HepG2 (cell line): ENCODE measurements around the gene CA7. TPM values are rescaled to one million over a fixed set of nuclear protein-coding genes. Genes with fewer than 3 reads are reported as not detected.

ENCODE experiments used
- ADNP ChIP-seq: sonication (generic); formaldehyde crosslinking; IDR thresholded peaks from 2 replicates; pipeline ENCODE4 v1.4.0; 2020; ENCODE audit warnings: missing genetic modification reagents
- CBFB ChIP-seq: sonication (generic); formaldehyde crosslinking; IDR thresholded peaks from 2 replicates; pipeline ENCODE4 v1.4.0; 2020; ENCODE audit warnings: missing genetic modification reagents
- GABPB1 ChIP-seq: IDR thresholded peaks from 2 replicates; pipeline ENCODE4 v1.6.1; 2016; ENCODE audit warnings: mild to moderate bottlenecking, missing genetic modification reagents, moderate library complexity, missing compliant biosample characterization
- HDAC1 ChIP-seq: sonication (generic); formaldehyde crosslinking; IDR thresholded peaks from 2 replicates; pipeline ENCODE4 v1.5.1; 2020; ENCODE audit warnings: mild to moderate bottlenecking, missing genetic modification reagents
- KLF12 ChIP-seq: sonication (generic); formaldehyde crosslinking; IDR thresholded peaks from 2 replicates; pipeline ENCODE4 v1.4.0; 2020; ENCODE audit warnings: missing genetic modification reagents, borderline replicate concordance
- NFIB ChIP-seq: sonication (generic); formaldehyde crosslinking; IDR thresholded peaks from 2 replicates; pipeline ENCODE4 v1.9.0; 2021; ENCODE audit warnings: missing genetic modification reagents, mild to moderate bottlenecking, borderline replicate concordance
- NFRKB ChIP-seq: fragments of 450-650 bp; IDR thresholded peaks from 2 replicates; pipeline ENCODE4 v1.6.1; 2017
- NRL ChIP-seq: sonication (generic); formaldehyde crosslinking; IDR thresholded peaks from 2 replicates; pipeline ENCODE4 v1.5.0; 2020; ENCODE audit warnings: missing genetic modification reagents, mild to moderate bottlenecking, moderate library complexity, borderline replicate concordance
- RFXAP ChIP-seq: sonication (generic); formaldehyde crosslinking; IDR thresholded peaks from 2 replicates; pipeline ENCODE4 v1.4.0; 2020; ENCODE audit warnings: missing genetic modification reagents, borderline replicate concordance
- SP4 ChIP-seq: sonication (generic); formaldehyde crosslinking; IDR thresholded peaks from 2 replicates; pipeline ENCODE4 v1.8.1; 2023; ENCODE audit warnings: mild to moderate bottlenecking, missing genetic modification reagents
- STAT5B ChIP-seq: sonication (generic); formaldehyde crosslinking; IDR thresholded peaks from 2 replicates; pipeline ENCODE4 v1.4.0; 2020; ENCODE audit warnings: missing genetic modification reagents
- ZMYM4 ChIP-seq: sonication (generic); formaldehyde crosslinking; IDR thresholded peaks from 2 replicates; pipeline ENCODE4 v1.8.1; 2023; ENCODE audit warnings: mild to moderate bottlenecking, missing genetic modification reagents
- ZNF143 ChIP-seq: sonication (generic); formaldehyde crosslinking; IDR thresholded peaks from 2 replicates; pipeline ENCODE4 v1.4.0; 2020; ENCODE audit warnings: missing genetic modification reagents
- ZNF263 ChIP-seq: sonication (generic); formaldehyde crosslinking; IDR thresholded peaks from 2 replicates; pipeline ENCODE4 v1.4.0; 2020; ENCODE audit warnings: missing genetic modification reagents
- ZNF274 ChIP-seq: sonication (generic); formaldehyde crosslinking; IDR thresholded peaks from 2 replicates; pipeline ENCODE4 v1.5.1; 2020; ENCODE audit warnings: mild to moderate bottlenecking, missing genetic modification reagents
- ZNF629 ChIP-seq: sonication (generic); formaldehyde crosslinking; conservative IDR thresholded peaks from 2 replicates; pipeline ENCODE4 v1.5.0; 2020; ENCODE audit warnings: missing genetic modification reagents
- polyA plus RNA-seq, 8 experiments: library from polyadenylated mRNA; depleted of rRNA in 3 of 8; stranded (reverse) in 7 of 8; unstranded in 1 of 8; fragments of >200 nt; fragmentation: Illumina TruSeq in 4 of 8; extraction: Trizol in 4 of 8; gene quantifications; 2 replicates each; pipeline versions ENCODE4 v1.2.1 to v1.2.3, GENCODE V29; 2011 to 2016; ENCODE audit warnings: low read depth in 4 of 8, missing spikeins in 1 of 8, mixed read lengths in 1 of 8; ENCODE audit not compliant: insufficient read depth in 1 of 8
- total RNA-seq, 5 experiments: library from RNA; depleted of rRNA; stranded (reverse); fragments of >200 nt; fragmentation: Illumina TruSeq; extraction: Trizol; gene quantifications; 2 replicates each; pipeline ENCODE4 v1.2.3, GENCODE V29; 2016; ENCODE audit warnings: low read depth in 1 of 5
- TF ChIP-seq, protein P1 (sequence below): sonication (generic); formaldehyde crosslinking; IDR thresholded peaks from 2 replicates; pipeline ENCODE4 v1.4.0; 2020; ENCODE audit warnings: missing genetic modification reagents
- TF ChIP-seq, protein P2 (sequence below): sonication (generic); formaldehyde crosslinking; IDR thresholded peaks from 2 replicates; pipeline ENCODE4 v1.4.0; 2020; ENCODE audit warnings: mild to moderate bottlenecking, low read depth, missing genetic modification reagents
- TF ChIP-seq, protein P3 (sequence below): sonication (generic); formaldehyde crosslinking; IDR thresholded peaks from 2 replicates; pipeline ENCODE4 v1.4.0; 2020; ENCODE audit warnings: mild to moderate bottlenecking, missing genetic modification reagents
- TF ChIP-seq, protein P4 (sequence below): sonication (generic); formaldehyde crosslinking; IDR thresholded peaks from 2 replicates; pipeline ENCODE4 v1.8.1; 2023; ENCODE audit warnings: mild to moderate bottlenecking, missing genetic modification reagents
- TF ChIP-seq, protein P5 (sequence below): sonication (generic); formaldehyde crosslinking; IDR thresholded peaks from 2 replicates; pipeline ENCODE4 v1.4.0; 2020; ENCODE audit warnings: missing genetic modification reagents; ENCODE audit errors: not compliant biosample characterization

CA7 gene
- total and polyA plus RNA-seq, 2 of the 13 experiments (the other 11 are each of a cell fraction or from before 2014, with no cell fraction given), result not detected

DNA sequence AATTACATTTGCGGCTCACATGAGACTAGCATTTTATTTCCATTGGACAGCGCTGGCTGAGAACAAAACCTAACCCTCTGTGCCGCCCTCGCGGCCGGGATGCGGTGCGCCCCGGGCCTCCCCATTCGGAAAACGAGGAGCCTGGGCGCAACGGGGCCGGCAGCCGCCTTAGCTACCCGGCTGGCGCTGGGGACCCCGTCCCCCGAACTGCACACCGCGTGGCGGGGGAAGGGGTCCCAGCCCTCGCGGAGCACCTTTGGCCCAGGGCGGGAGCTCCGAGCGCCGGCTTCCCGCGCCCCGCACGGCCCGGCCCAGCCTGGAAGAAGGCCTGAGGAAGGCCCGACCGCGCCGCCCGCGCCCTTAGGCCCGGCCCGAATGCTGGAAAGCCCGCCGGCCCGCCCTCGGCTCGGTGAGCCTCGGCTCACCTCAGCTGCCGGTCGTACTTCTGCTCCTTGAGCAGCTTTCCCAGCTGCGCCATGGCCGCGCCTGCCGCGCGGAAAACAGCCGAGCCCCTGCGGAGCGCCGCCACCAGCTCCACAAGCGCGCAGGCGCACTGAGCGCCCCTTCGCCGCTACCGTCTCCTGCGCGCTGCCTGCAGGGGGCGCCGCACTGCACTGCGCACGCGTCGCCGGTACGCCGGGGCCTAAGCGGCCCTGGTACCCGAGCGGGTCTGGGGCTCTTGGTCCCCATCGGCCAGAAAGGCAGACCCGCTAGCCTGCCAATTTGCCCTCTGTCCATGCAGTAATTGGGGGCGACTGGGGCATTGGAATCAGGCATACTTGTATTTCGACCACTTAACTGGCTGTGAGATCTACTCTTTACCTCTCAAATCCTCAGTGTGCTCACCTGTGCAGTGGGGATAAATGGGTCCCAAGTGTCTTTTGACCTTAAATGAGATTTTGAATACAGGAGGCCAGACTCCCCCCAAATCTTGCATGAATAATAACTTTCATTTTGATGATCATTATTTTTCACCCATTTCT is 13.5 kb upstream of the CA7 start, which contains the start of gene NAE1 (continued):
- TF ChIP-seq, protein P1, sequence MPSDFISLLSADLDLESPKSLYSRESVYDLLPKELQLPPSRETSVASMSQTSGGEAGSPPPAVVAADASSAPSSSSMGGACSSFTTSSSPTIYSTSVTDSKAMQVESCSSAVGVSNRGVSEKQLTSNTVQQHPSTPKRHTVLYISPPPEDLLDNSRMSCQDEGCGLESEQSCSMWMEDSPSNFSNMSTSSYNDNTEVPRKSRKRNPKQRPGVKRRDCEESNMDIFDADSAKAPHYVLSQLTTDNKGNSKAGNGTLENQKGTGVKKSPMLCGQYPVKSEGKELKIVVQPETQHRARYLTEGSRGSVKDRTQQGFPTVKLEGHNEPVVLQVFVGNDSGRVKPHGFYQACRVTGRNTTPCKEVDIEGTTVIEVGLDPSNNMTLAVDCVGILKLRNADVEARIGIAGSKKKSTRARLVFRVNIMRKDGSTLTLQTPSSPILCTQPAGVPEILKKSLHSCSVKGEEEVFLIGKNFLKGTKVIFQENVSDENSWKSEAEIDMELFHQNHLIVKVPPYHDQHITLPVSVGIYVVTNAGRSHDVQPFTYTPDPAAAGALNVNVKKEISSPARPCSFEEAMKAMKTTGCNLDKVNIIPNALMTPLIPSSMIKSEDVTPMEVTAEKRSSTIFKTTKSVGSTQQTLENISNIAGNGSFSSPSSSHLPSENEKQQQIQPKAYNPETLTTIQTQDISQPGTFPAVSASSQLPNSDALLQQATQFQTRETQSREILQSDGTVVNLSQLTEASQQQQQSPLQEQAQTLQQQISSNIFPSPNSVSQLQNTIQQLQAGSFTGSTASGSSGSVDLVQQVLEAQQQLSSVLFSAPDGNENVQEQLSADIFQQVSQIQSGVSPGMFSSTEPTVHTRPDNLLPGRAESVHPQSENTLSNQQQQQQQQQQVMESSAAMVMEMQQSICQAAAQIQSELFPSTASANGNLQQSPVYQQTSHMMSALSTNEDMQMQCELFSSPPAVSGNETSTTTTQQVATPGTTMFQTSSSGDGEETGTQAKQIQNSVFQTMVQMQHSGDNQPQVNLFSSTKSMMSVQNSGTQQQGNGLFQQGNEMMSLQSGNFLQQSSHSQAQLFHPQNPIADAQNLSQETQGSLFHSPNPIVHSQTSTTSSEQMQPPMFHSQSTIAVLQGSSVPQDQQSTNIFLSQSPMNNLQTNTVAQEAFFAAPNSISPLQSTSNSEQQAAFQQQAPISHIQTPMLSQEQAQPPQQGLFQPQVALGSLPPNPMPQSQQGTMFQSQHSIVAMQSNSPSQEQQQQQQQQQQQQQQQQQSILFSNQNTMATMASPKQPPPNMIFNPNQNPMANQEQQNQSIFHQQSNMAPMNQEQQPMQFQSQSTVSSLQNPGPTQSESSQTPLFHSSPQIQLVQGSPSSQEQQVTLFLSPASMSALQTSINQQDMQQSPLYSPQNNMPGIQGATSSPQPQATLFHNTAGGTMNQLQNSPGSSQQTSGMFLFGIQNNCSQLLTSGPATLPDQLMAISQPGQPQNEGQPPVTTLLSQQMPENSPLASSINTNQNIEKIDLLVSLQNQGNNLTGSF, result peak; percentile 97
- TF ChIP-seq SP4, result peak; percentile 77
- peak; percentile 69 for TF ChIP-seq ZNF143 (CRISPR knock-in tag)
- peak; percentile 92 for TF ChIP-seq RFXAP (CRISPR knock-in tag)
- peak; percentile 97 for TF ChIP-seq NRL (CRISPR knock-in tag)
- TF ChIP-seq, protein P2, sequence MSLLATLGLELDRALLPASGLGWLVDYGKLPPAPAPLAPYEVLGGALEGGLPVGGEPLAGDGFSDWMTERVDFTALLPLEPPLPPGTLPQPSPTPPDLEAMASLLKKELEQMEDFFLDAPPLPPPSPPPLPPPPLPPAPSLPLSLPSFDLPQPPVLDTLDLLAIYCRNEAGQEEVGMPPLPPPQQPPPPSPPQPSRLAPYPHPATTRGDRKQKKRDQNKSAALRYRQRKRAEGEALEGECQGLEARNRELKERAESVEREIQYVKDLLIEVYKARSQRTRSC, result 0 out of 2 replicates have a peak, but pooled peaks have one; percentile 18
- TF ChIP-seq ZMYM4 (CRISPR knock-in tag), result peak; percentile 93
- TF ChIP-seq HDAC1 (CRISPR knock-in tag), result peak; percentile 69
- peak; percentile 84 for TF ChIP-seq ZNF263
- TF ChIP-seq, protein P3, sequence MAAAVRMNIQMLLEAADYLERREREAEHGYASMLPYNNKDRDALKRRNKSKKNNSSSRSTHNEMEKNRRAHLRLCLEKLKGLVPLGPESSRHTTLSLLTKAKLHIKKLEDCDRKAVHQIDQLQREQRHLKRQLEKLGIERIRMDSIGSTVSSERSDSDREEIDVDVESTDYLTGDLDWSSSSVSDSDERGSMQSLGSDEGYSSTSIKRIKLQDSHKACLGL (CRISPR knock-in tag), result peak; percentile 96
- TF ChIP-seq, protein P4, sequence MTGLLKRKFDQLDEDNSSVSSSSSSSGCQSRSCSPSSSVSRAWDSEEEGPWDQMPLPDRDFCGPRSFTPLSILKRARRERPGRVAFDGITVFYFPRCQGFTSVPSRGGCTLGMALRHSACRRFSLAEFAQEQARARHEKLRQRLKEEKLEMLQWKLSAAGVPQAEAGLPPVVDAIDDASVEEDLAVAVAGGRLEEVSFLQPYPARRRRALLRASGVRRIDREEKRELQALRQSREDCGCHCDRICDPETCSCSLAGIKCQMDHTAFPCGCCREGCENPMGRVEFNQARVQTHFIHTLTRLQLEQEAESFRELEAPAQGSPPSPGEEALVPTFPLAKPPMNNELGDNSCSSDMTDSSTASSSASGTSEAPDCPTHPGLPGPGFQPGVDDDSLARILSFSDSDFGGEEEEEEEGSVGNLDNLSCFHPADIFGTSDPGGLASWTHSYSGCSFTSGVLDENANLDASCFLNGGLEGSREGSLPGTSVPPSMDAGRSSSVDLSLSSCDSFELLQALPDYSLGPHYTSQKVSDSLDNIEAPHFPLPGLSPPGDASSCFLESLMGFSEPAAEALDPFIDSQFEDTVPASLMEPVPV (CRISPR knock-in tag), result peak; percentile 80; the same call in 1 of the 2 replicates
- peak; percentile 90 for TF ChIP-seq ADNP (CRISPR knock-in tag)
- TF ChIP-seq NFRKB, result no peak
- TF ChIP-seq KLF12 (CRISPR knock-in tag), result peak; percentile 92
- TF ChIP-seq CBFB (CRISPR knock-in tag), result peak; percentile 76; the same call in 1 of the 2 replicates
- no peak for TF ChIP-seq STAT5B
- TF ChIP-seq ZNF629 (CRISPR knock-in tag), result peak; percentile 99
- peak; percentile 82 for TF ChIP-seq GABPB1
- TF ChIP-seq NFIB (CRISPR knock-in tag), result no peak
- TF ChIP-seq, protein P5, sequence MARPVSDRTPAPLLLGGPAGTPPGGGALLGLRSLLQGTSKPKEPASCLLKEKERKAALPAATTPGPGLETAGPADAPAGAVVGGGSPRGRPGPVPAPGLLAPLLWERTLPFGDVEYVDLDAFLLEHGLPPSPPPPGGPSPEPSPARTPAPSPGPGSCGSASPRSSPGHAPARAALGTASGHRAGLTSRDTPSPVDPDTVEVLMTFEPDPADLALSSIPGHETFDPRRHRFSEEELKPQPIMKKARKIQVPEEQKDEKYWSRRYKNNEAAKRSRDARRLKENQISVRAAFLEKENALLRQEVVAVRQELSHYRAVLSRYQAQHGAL (CRISPR knock-in tag), result peak; percentile 99
- 0 out of 2 replicates have a peak, but pooled peaks have one; percentile 78 for TF ChIP-seq ZNF274 (CRISPR knock-in tag)
